ENCODE data around the gene SLC48A1.

The SLC48A1 gene

GRCh38 chr12:47741340-47741703, 31.7 kb upstream of the SLC48A1 start:
- no peak for TF ChIP-seq CTCF (IDR thresholded peaks at IDR 0.05; ENCODE audit: insufficient read depth, low read length, poor library complexity, severe bottlenecking)
- peak; percentile 55 for DNase-seq (ENCODE audit: extremely low read depth, insufficient read length)
- Histone ChIP-seq H3K36me3 (ENCODE audit: control insufficient read depth, insufficient read depth, low read length) (no peaks in the 10 kb centered on the region), H3K4me3 (replicated peaks; ENCODE audit: low read depth, low read length) (no peak overlapping the region), H3K27me3 (replicated peaks; ENCODE audit: control insufficient read depth, insufficient read depth, low read length) (no peaks in the 10 kb centered on the region; the same call in 1 of the 2 replicates)

- DNase-seq (ENCODE audit: extremely low read depth, insufficient read length): no peak
Observed at GRCh38 chr12:47742253-47742825, 30.7 kb upstream of the SLC48A1 start.

GRCh38 chr12:47743311-47743860, 29.7 kb upstream of the SLC48A1 start:
- Histone ChIP-seq H3K27me3 (replicated peaks; ENCODE audit: control insufficient read depth, insufficient read depth, low read length) (no peaks in the 10 kb centered on the region; the same call in 1 of the 2 replicates), H3K36me3 (ENCODE audit: control insufficient read depth, insufficient read depth, low read length) (no peaks in the 10 kb centered on the region), H3K4me3 (replicated peaks; ENCODE audit: low read depth, low read length) (no peak overlapping the region)
- no peak for TF ChIP-seq CTCF (IDR thresholded peaks at IDR 0.05; ENCODE audit: insufficient read depth, low read length, poor library complexity, severe bottlenecking)
- no peak for DNase-seq (ENCODE audit: extremely low read depth, insufficient read length)

More at GRCh38 chr12:47742253-47742825, 30.7 kb upstream of the SLC48A1 start:
- no peaks in the 10 kb centered on the region for H3K36me3 ChIP-seq (ENCODE audit: control insufficient read depth, insufficient read depth, low read length)
- H3K27me3 ChIP-seq (replicated peaks; ENCODE audit: control insufficient read depth, insufficient read depth, low read length): no peaks in the 10 kb centered on the region; the same call in 1 of the 2 replicates
- peak; percentile 96 for TF ChIP-seq CTCF (IDR thresholded peaks at IDR 0.05; ENCODE audit: insufficient read depth, low read length, poor library complexity, severe bottlenecking)
- no peak overlapping the region for H3K4me3 ChIP-seq (replicated peaks; ENCODE audit: low read depth, low read length)

- no peak overlapping the region for H3K4me3 ChIP-seq (replicated peaks; ENCODE audit: low read depth, low read length)
- no peaks in the 10 kb centered on the region; the same call in 1 of the 2 replicates for H3K27me3 ChIP-seq (replicated peaks; ENCODE audit: control insufficient read depth, insufficient read depth, low read length)
- TF ChIP-seq CTCF (IDR thresholded peaks at IDR 0.05; ENCODE audit: insufficient read depth, low read length, poor library complexity, severe bottlenecking): peak; percentile 69
- DNase-seq (ENCODE audit: extremely low read depth, insufficient read length): no peak
- H3K36me3 ChIP-seq (ENCODE audit: control insufficient read depth, insufficient read depth, low read length): no peaks in the 10 kb centered on the region
Observed at GRCh38 chr12:47744005-47744651, 28.9 kb upstream of the SLC48A1 start.

GRCh38 chr12:47744778-47745436, 28.1 kb upstream of the SLC48A1 start:
- no peak for TF ChIP-seq CTCF (IDR thresholded peaks at IDR 0.05; ENCODE audit: insufficient read depth, low read length, poor library complexity, severe bottlenecking)
- Histone ChIP-seq H3K36me3 (ENCODE audit: control insufficient read depth, insufficient read depth, low read length) (no peaks in the 10 kb centered on the region), H3K4me3 (replicated peaks; ENCODE audit: low read depth, low read length) (no peak overlapping the region), H3K27me3 (replicated peaks; ENCODE audit: control insufficient read depth, insufficient read depth, low read length) (no peaks in the 10 kb centered on the region; the same call in 1 of the 2 replicates)
- no peak for DNase-seq (ENCODE audit: extremely low read depth, insufficient read length)
